Stimulated activated naive CD8-positive, alpha-beta T cell treated with anti-CD3 and anti-CD28 coated beads, Interleukin-15, Interleukin-2, amounts not matched to agents 100 U/mL and 50 U/mL, for 24 hours (primary cell): ENCODE measurements around the gene MAP3K20.

Experiments
- ATAC-seq: fragments of 150-1000 bp; cut with Tn5 transposase; one replicate; pipeline ENCODE4 v1.10.0; 2021
- DNase-seq: peaks from one replicate; pipeline ENCODE4 v3.0.0; 2021

MAP3K20 gene

GRCh38 chr2:173051463-173052215 is 24.0 kb upstream of the MAP3K20 start:
- ATAC-seq = no peak
- DNase-seq = no peak

- DNase-seq (no peak), ATAC-seq (no peak)
These were observed 22.5 kb upstream of the MAP3K20 start for GRCh38 chr2:173053043-173053699.

GRCh38 chr2:173054466-173054865 is 21.2 kb upstream of the MAP3K20 start:
- no peak for DNase-seq
- no peak for ATAC-seq

DNA sequence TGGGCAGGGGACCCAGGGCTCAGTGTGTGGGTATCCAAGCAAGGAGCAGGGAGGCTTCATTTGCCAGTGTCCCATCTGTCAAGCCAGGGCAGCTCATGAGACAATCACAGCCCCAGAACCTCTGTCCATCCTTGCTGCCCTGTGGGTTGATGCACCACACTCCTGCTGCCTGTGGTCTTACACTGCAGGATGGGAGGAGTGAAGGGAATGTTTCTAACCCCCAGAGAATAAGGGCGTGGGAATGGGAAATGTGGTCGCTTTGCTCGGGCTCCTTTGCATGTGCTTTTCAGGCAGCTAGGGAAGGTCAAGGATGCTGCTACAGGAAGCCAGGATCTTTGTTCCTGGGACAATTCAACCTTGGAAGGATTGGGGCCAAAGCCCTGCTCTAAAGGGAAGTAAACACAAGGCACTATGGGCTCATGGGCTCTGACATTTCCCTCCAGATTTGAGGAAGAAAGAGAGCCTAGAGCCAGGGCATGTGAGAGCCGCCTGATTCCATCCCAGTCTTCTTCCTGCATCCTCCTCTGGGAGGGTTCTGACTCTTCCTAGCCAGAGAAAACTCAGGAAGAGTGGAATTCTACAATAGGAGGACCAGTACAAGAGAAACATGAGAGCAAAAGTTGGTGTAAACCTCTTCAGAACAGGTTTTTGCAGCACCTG is 18.8 kb upstream of the MAP3K20 start:
- ATAC-seq = no peak

GRCh38 chr2:173058097-173058496 is 17.5 kb upstream of the MAP3K20 start:
- ATAC-seq (no peak), DNase-seq (no peak)

More for the DNA sequence above, 18.8 kb upstream of the MAP3K20 start:
- no peak for DNase-seq

- no peak for ATAC-seq
- no peak for DNase-seq
These were observed 17.0 kb upstream of the MAP3K20 start for GRCh38 chr2:173058673-173059072.

- DNase-seq (no peak), ATAC-seq (no peak)
These were observed 16.4 kb upstream of the MAP3K20 start for GRCh38 chr2:173059292-173059691.

GRCh38 chr2:173059971-173060461 is 15.6 kb upstream of the MAP3K20 start:
- ATAC-seq (no peak), DNase-seq (no peak)

- ATAC-seq (no peak), DNase-seq (no peak)
These were observed 12.8 kb upstream of the MAP3K20 start for GRCh38 chr2:173062801-173063200.

- ATAC-seq (no peak), DNase-seq (no peak)
These were observed 11.4 kb upstream of the MAP3K20 start for GRCh38 chr2:173064151-173064805.

DNA sequence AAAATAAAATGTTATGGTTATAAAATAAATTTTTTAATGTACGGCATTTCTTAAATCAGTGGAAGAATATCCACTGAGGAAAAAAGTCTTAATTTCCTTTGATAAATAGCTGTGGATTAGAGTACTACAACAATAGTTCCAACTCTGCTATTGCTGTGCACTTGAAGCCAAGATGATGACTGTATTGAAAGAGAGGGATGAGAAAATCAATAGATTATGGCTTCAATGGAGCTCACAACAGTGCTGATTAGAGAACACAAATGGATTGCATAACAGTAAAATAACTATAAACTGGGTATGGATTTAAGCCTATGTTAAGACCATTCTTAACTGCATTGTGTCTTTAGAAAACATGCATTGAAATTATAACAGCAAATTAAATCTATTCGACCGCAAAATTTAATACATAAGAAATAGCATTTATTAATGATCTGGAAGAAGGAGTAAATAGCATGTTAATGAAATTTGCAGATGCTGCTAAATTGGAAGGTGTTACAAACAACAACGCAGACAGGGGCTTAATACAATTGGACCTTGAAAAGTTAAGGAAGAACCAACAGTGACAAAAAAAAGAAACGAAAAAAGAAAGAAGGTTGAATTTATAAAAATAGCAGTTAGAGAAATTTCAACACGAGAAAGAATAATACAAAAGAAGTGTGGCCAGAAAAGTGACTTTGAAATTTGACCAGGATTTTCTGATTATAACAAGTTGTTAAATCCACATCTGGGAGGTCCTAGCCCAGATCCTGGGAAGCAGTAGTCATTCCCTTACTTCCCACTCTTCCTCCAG is 8.6 kb upstream of the MAP3K20 start:
- DNase-seq = no peak

DNA sequence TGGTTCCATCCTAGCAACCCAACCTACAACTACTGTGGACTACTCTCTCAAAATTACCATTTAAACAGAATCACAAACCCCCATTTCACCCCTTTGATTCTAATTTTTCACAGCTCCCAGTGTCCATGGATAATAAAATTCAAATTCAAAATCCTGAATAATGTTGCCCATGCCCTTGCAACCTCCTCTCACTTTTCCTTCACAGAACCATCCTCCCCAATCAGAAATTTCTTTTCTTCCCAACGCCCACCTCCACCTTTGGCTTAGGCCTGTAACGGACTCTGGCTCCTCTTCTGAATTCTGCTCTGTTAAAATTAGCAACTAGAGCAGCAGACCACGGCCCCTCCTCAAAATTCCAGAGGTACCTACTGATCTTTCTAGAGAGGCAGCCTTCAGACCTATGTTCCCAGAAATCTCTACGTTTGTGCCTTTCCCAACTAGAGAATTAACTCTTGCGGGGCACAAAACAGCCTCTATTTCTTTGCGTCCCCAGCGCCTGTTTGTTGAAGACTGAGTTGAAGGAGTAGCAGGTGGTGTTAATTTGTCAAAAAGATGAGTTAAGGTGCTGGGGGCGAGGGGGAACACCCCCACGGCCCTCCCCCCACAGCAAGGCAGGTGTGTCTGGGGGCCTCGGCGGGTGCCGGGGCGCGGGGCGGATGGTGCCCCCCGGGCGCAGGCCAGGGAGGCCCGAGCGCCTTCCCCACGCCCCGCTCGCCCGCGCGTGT is 428 bp upstream of the MAP3K20 start:
- ATAC-seq = no peak
- no peak for DNase-seq

More for the DNA sequence above, 8.6 kb upstream of the MAP3K20 start:
- ATAC-seq = no peak

DNA sequence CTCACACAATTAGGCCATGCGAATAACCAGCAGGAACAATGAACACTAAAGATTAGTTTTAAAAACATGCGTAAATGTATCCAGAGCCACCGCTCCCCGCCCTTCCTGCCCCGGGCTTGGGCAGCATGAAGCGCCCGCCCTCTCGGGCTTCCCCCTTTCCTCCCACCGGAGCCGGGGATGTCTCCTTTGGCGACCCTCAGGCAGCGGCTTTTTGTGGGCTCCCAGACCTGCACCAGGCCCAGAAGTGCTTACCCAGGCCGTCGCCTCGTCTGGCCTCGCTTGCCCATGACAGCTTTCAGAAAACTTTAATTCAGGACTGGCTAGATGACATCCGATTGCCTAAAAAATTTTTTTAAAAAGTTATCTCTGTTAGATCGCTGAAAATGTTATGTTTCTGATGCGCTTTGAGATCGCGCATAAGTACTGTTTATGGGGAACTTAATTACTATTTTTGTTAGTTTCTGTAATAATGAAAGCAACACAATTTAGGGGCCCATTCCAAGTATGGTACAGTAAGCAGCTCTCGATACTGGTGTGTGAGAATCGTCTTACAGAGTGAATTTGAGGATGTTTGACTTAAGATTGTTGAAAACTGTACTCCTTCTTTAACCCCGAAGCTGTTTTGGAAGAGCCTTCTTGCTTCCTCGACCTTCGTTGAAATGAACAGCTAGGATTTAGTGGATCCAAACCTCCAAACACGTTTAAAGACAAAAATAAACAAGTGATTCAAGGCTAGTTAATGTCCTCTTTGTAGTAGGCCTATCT is 1.1 kb downstream of the MAP3K20 start:
- peak; percentile 40 for ATAC-seq
- peak; percentile 41 for DNase-seq

DNA sequence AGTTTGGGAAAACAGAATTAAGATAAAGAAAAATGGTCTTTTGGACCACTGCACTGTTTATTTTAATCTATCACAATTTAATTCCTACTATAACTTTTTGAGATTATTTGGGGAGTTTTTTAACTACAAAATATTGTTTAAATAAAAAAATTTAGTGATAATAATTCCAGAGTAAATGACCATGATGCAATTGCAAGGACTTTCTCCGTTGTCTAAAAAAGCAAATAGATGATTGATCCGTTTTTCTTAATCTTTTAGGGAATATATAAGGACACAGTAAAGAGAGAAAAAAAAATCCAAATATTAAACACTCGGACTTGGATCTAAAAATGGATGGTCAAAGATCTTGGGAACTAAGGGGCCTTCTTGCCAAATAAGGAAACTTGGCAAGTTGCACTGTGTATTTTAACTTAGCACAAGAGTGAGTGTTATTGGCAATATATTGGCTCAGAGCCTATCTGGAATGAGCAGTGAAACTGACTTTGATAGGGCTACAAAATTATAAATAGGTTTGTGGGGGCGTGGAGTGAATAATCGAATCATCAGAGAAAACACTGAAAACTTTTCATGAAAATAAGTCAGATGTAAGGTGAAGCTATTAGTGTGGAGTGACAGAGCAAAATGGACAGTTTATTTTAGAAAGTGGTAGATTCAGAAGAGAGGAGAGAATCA is 2.0 kb downstream of the MAP3K20 start:
- no peak for ATAC-seq
- no peak for DNase-seq

- ATAC-seq (no peak), DNase-seq (no peak)
These were observed 3.5 kb downstream of the MAP3K20 start for GRCh38 chr2:173079141-173079540.

DNA sequence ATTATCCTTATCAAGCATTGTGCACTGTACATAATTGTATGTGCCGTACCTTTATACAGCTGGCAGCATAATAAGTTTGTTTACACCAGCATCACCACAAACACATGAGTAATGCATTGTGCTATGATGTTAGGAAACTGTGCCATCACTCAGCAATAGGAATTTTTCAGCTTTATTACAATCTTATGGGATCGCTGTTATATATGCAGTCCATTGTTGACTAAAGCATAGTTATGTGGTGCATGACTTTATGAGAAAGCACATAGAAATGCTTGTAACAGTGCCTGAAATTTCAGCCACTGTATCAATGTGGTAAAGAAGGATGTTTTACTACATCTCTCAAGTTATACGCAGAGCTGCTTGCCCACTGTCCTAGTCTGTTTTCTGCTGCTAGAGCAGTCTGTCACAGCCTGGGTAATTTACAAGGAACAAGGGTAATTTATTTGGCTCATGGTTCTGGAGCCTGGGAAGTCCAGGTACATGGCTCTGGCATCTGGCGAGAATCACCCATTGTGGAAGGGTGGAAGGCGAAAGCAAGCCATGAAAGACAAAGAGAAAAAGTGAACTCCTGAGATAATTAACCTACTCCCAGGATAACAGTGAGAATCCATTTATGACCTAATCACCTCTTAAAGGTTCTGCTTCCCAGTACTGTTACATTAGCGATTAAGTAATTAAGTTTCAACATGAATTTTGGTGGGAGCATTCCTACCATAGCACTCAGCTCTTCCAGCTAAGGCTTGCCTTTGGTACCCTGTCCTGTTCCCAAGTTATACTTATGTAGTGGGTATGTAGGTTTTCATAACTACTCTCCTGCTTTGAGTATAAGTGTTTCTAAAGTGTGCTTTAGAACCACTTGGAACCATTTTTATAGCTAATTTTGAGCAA is 4.6 kb downstream of the MAP3K20 start:
- no peak for DNase-seq
- ATAC-seq = no peak

DNA sequence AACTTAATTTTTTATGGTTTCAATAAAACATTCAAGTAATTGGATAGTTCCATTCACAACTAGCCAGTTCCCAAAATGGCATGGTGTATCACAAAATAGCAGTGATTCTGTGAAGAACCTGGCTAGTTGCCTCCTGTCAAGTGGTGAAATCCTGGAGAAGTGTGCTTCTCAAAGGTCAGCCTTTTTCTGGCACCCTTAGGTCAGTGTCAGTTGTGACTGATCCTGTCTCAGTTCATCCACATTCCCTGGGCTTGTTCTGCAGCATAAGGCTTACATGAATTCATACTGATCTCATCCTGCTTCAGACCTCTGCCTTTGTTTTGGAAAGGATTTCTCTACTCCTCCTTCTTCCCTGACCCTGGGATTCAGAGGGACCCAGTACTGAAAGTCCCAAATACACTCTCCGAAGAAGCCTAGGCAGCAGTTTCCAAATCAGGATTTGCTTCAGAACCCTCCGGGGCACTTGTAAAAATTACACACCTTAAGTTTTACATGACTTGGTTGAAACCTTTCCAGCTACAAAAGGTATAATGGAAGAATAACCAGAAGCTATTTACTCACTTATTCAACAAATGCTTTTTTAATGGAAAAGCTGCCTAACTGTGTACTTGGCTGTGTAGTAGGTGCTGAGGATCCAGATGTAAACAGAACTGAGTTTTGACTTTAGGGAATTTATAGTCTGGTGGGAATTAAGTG is 11.0 kb downstream of the MAP3K20 start:
- DNase-seq (no peak), ATAC-seq (no peak)

- ATAC-seq (no peak), DNase-seq (no peak)
These were observed 11.6 kb downstream of the MAP3K20 start for GRCh38 chr2:173087214-173087581.
